Spleen (tissue), 7 donors: ENCODE results near the gene FOXO3.

ENCODE experiments used
- POLR2A ChIP-seq, 3 donors: fragments of 450-650 bp; IDR thresholded peaks; one replicate each; pipeline ENCODE4 v1.5.1; 2017; ENCODE audit warnings: antibody characterized with exemption in 3 of 3, mild to moderate bottlenecking in 1 of 3
- TF ChIP-seq, protein P1 (sequence below), 11 experiments: fragments of 200-600 bp in 7 of 11; fragments of 450-650 bp in 4 of 11; sonication (generic) in 4 of 11; IDR thresholded peaks in 8 of 11; conservative IDR thresholded peaks in 3 of 11; 1 replicate in 7 of 11; 2 replicates in 4 of 11; pipeline versions ENCODE4 v1.4.0 to v1.8.0; 2016 to 2021; ENCODE audit warnings: antibody characterized with exemption in 11 of 11, inconsistent platforms in 4 of 11, mild to moderate bottlenecking in 1 of 11
- donor health status: DM: no; HTN: no; CAD: no; lungs with moderate emphysema.
- donor health status: DM: no; HTN: no; CAD: no.
- donor health status: DM: no; HTN: no; CAD: no.

DNA sequence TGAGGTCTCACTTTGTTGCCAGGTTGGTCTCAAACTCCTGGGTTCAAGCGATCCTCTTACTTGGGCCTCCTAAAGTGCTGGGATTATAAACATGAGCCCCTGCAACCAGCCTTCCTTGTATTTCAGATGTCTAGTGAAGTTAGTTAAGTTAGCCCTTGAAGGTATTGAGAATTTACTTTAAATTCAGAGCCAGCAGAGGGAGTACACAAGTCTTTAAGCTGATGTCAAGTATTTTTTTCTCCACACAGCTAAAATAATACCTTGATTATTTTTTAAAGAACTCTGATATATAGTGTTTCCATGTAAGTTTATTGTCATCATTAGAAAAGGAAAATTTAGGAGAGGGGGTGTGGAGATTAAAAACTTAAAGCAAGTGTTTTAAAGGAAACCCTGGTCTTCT, 9.8 kb downstream of the FOXO3 start:
- TF ChIP-seq, protein P1, sequence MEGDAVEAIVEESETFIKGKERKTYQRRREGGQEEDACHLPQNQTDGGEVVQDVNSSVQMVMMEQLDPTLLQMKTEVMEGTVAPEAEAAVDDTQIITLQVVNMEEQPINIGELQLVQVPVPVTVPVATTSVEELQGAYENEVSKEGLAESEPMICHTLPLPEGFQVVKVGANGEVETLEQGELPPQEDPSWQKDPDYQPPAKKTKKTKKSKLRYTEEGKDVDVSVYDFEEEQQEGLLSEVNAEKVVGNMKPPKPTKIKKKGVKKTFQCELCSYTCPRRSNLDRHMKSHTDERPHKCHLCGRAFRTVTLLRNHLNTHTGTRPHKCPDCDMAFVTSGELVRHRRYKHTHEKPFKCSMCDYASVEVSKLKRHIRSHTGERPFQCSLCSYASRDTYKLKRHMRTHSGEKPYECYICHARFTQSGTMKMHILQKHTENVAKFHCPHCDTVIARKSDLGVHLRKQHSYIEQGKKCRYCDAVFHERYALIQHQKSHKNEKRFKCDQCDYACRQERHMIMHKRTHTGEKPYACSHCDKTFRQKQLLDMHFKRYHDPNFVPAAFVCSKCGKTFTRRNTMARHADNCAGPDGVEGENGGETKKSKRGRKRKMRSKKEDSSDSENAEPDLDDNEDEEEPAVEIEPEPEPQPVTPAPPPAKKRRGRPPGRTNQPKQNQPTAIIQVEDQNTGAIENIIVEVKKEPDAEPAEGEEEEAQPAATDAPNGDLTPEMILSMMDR (IDR thresholded peaks at IDR 0.05 in 8 of 11, conservative IDR thresholded peaks at IDR 0.05 in 3 of 11): no peak
- TF ChIP-seq POLR2A (IDR thresholded peaks at IDR 0.05): no peak
